NT2/D1 (cell line): ENCODE measurements around the gene KDM1B.

Experiments
- SUZ12 ChIP-seq: IDR thresholded peaks from 2 replicates; pipeline ENCODE4 v1.6.1; 2011; ENCODE audit not compliant: insufficient read length, insufficient read depth; ENCODE audit errors: extremely low read depth
- YY1 ChIP-seq: IDR thresholded peaks from 2 replicates; pipeline ENCODE4 v1.6.1; 2011; ENCODE audit not compliant: insufficient read length, insufficient read depth
- ZNF274 ChIP-seq: IDR thresholded peaks from 2 replicates; pipeline ENCODE4 v1.6.1; 2011; ENCODE audit warnings: mild to moderate bottlenecking, low read depth, low read length

- TF ChIP-seq ZNF274 (no peak), YY1 (no peak), SUZ12 (no peak)
These were observed 30.4 kb downstream of the KDM1B start for GRCh38 chr6:18185624-18186023.
